HG03108 (cell line): ENCODE results near the gene CNTLN.
"Not testable (repeated sequence)": the region's sequence is repeated elsewhere in the genome, so short reads cannot be mapped to it uniquely, and the experiment has no call there.

ENCODE experiments used
- ATAC-seq: cut with Tn5 transposase; IDR thresholded peaks from one replicate; pipeline ENCODE4 v1.9.1; 2021; ENCODE audit warnings: moderate library complexity; ENCODE audit not compliant: unreplicated experiment

The CNTLN gene

DNA sequence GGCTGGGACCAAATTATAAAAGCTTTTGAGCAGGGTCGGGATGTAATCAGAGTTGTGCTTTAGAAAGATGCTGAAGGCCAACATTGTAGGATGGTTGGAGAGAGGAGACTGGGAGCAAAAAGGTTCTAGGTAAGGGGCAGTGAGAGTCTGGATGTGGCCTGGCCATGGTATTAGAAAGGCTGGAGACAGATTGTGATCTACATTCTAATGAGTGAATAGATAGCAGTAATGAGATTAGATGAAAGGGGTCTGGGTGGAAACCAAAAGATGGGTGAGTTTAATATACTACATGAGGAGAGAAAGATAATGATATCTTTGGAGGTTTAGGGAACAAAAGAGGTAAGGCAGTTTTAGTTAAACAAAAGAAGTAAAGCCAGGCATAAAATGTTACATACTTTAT lies 355.3 kb downstream of the CNTLN start:
- ATAC-seq: no peak

DNA sequence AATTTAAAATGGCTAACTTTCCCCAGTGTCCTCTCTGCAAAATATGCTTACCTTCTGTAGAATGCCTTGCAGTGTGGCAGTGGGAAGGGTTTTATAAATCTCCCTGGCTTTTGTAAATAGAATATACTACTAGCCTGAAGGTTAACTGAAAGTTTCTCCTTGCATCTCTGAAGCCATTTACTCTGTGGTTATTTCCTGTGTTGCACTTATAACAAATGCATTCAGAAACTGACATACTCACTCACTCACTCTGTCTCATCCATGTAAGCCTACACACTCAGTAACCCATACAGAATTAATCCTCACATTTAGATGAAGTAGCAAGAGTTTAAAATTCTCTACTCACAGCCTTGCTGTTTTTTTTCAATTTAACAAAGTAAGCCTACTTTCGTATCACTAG lies 356.9 kb downstream of the CNTLN start:
- ATAC-seq: no peak

DNA sequence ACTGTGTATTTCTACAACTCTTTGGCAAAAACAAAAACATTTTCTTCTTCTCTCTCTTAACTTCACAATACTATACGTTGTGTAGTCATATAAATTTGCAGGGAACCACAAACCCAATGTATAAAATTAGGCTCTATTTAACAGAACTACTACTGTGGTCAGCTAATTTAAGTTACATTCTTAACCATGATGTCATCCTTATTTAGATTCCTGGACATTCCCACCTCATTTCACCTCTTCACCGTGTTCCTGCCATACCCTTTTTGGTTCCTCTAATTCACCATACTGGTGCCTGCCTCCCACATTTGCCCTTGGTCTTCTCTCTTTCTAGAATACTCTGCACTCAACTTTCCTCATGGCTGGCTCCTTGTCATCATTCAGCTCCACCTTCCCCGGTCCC lies 368.4 kb downstream of the CNTLN start:
- ATAC-seq: no peak

DNA sequence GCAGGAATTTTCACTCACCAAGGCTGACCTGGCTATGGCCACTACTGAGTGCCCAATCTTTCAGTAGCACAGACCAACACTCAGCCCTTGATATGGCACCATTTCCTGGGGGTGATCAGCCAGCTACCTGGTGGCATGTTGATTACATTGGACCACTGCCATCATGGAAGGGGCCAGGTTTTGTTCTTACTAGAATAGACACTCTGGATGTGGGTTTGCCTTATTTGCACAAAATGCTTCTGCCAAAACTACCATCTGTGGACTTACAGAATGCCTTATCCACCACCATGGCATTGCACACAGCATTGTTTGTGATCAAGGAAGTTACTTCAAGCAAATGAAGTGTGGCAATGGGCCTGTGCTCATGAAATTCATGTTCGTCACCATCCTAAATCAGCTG lies 374.3 kb downstream of the CNTLN start:
- ATAC-seq: no peak

- ATAC-seq: no peak
Measured at GRCh38 chr9:17509701-17510100, 374.9 kb downstream of the CNTLN start.

- ATAC-seq: no peak
Measured at GRCh38 chr9:17519761-17520160, 384.9 kb downstream of the CNTLN start.

- ATAC-seq: no peak
Measured at GRCh38 chr9:17520268-17521064, 385.6 kb downstream of the CNTLN start.

- ATAC-seq: no peak
Measured at GRCh38 chr9:17521100-17521855, 386.4 kb downstream of the CNTLN start.

DNA sequence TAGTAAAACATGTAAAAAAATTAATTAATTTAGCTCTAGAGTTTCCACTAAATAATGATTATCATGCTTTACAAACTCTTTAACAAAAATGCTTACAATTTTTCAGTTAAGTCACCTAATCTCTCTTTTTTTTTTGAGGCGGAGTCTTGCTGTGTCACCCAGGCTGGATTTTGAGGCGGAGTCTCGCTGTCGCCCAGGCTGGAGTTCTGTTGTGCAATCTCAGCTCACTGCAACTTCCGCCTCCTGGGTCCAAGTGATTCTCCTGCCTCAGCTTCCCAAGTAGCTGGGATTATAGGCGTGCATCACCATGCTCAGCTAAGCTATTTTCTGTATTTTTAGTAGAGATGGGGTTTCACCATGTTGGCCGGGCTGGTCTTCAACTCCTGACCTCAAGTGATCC lies 391.9 kb downstream of the CNTLN start:
- not testable (repeated sequence) for ATAC-seq

- no peak for ATAC-seq
Measured at GRCh38 chr9:17528859-17529258, 394.0 kb downstream of the CNTLN start.

- peak; percentile 70 for ATAC-seq
Measured at GRCh38 chr9:17531642-17532254, 396.9 kb downstream of the CNTLN start.

- ATAC-seq: no peak
Measured at GRCh38 chr9:17532461-17532860, 397.6 kb downstream of the CNTLN start.

- ATAC-seq: no peak
Measured at GRCh38 chr9:17535176-17535575, 400.3 kb downstream of the CNTLN start.

- no peak for ATAC-seq
Measured at GRCh38 chr9:17536027-17536426, 401.2 kb downstream of the CNTLN start.

DNA sequence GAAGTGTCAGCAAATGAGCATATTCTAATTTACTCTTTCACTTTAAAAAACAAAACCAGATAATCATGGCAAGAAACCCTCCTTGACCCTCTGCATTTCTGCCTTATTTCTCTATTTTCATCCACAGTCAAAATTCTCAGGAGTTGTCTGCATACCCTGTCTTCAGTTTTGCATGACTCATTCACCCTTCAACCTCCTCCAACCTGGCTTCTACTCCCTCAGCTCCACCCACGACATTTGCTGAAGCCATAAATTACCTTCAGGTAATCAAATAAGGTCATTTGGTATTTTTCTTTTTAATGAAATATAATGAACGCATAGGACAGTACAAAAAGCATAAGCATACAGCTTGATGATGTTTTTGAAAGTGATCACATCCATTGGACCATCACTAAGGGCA lies 416.2 kb downstream of the CNTLN start:
- ATAC-seq: no peak
